GM21528 (cell line): ENCODE measurements around the gene BTD.

Experiments used
- ATAC-seq: cut with Tn5 transposase; IDR thresholded peaks from one replicate; pipeline ENCODE4 v1.9.1; 2021; ENCODE audit warnings: mild to moderate bottlenecking, moderate library complexity; ENCODE audit not compliant: unreplicated experiment, low FRiP score

The BTD gene

DNA sequence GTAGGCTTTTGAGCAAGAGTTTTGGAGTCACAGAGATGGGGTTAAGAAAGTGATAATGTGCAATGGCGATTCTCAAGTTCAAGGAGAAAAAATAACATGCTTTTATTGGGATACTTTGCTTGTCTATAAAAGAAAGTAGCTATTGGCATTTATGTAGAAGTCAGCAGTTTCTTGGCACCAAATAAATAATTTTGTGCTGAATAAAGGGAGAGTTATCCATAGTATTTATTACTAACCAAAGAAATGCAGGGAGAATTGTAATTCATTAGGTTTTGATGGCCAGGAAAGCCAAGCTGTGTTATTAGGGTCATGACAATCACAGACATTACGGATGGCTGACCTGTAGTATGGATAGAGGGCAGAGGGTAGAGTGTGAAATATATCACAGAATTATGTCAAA is 33.1 kb downstream of the BTD start:
- no peak for ATAC-seq

GRCh38 chr3:15635121-15635661 is 33.6 kb downstream of the BTD start:
- no peak for ATAC-seq

DNA sequence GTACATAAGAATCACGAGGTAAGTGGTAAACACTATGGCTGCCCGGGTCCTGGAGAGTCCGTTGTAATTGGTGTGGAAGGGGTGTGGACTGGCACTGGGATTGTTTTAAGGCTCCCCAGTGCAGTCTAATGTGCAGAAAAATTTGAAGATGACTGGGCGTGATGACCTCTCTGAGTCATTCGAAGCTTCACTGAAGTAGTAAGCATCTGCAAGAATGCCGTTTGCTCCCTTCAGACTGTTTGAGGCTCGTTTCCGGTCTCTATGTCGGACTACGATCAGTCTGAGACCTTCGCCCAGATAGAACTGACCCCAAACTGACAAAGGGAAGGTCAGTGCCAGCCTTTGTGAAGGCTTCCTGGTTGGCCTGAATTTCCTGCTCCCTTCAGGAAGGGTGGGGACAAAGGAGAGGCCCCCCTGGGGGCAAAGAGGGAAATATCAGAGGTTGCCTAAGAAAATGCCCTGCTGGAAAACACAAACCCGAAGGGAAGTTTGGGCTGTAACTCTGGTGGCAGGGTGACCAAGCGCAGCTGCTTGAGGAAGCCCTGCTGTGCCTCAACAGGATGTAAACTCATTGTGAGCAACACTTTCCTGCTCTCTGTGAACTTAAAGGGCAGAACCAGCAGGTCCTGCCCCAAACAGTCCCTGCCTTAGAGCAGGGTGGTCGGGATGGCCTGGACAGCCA is 34.6 kb downstream of the BTD start:
- ATAC-seq = no peak

DNA sequence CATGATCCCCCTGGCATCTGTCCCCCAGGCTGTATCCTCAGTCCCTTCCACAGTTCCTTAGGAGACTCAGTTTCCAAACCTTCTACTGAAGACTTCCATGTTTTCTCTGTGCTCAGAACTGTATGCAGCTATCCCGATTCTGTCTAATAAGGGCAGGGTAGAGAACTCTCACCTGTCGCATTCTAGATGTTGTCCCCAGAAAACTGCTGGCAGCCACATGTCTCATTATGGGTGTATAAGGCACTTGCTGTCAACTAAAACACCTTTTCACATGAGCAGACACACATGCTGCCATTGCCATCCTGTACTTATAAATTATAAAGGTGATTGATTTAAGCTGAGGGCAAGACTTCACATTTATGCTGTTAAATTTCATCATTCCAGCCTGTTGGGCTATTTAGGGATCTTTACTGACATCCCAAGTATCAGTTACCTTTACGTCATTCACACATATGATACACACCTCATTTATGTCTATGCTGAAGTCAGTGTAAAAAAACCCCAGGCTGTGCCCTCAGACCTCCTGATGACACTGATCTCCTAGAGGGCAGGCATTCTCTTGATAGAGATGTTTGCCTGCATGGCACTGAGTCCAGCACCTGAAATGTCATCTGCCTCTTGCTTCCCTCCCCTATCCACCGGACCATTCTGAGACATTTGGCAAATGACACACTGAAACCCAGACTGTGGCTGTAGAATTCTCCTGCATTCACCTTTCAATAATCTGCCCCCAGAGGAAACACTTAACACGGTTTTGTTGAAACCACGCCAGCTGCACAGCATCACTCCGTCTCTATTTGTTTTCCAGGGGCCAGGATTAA is 35.8 kb downstream of the BTD start:
- no peak for ATAC-seq

- ATAC-seq = no peak
These were observed 36.8 kb downstream of the BTD start for GRCh38 chr3:15638193-15638890.

GRCh38 chr3:15638891-15639262 is 37.3 kb downstream of the BTD start:
- ATAC-seq = no peak

- no peak for ATAC-seq
These were observed 43.7 kb downstream of the BTD start for GRCh38 chr3:15645246-15645645.

DNA sequence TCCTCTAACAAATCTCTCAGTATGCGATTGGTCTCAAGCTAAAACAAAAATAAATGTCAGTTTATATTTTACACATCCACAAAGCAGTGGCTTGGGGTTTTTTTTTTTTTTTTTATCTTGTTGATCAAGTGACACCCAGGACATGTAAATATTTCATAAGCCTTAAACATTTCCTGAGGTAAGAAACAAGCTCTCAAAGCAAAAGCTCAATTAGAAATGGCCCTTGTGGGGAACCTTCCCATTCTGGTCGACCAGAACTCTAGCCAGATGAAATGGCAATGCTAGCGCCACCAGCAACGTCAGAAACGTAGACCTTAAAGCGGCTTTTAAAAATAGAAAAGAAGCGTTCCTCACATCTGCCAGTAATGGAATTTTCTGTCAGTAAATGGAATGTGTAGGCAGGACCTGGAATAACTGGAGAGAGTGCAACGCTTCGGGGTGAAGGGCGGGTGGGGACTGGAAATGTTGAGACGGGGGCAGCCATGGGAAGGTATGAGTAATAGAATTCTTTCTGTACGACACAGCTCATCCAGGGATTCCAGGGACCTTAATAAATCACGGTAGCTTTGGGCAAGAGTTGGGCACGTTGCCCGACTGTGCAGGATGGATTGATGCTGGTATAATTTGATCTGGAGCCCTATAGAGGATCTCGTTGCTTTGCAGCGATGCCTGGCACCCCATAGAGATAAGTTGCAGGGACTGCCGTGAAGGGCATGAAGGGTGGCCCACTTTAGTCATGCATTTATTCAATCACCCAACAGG is 44.4 kb downstream of the BTD start:
- no peak for ATAC-seq

GRCh38 chr3:15646851-15647511 is 45.4 kb downstream of the BTD start:
- ATAC-seq = peak; percentile 22

DNA sequence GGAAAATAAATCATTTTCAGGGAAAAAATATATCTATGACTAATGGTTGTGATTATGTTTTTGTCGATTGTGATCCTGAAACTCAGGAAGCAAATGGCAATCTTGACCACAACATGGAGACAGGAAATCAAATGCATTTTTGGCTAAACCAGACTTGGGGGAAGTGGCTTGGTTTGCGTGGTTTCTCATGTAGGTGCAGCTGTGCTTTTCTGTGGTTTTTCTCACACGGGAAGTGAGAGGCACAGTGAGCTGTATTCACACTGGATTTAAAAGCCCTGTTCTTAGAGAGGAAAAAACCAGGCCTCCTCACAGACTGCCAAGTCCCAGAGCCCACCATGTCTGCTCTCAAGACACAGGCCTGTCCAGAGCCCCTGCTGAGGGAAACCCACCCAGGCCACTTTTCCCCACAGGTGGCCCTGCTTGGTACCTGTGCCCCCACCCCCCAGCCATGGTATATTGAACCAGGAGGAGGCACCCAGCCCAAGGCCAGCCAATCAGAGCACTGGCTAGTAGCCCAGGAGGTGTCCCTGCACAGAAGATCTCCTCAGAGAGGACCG is 46.1 kb downstream of the BTD start:
- peak; percentile 92 for ATAC-seq

DNA sequence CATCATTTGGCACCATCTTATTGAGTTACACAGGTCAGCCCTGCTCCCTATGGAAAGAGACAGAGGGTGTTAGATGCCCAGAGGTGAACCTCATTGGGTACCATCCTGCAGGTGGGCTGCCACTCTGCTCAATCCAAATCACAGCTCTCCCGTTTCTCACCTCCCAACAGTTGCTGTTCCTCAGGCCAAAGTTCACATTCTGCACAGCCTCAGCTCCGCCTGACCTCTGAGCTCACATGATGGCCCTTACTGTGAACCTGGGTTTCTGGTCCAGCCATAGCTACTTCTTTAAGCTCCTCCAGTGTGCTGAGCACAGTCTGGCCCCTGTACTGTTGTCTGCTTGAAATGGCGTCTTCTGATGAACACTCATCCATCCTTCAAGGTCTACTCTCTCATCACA is 47.8 kb downstream of the BTD start:
- ATAC-seq = no peak

DNA sequence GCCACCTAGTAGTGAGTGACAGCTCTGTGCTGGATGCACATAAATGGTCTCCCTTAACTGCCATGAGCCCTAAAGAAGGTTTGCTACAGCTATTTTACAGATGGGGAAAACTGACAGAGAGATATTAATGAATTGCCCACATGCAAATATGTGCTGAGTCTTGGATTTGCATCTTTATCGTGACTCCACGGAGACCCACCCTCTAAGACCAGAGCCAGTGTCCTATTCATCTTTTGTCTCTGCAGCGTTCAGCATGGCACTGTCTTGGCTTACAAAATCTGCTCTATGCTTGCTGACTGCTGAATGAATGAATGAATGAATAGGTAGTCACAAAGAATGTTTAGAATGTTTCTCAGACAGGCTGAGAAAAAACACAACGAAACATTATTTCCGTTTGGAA is 48.3 kb downstream of the BTD start:
- no peak for ATAC-seq

- ATAC-seq = no peak
These were observed 49.9 kb downstream of the BTD start for GRCh38 chr3:15651396-15651795.

DNA sequence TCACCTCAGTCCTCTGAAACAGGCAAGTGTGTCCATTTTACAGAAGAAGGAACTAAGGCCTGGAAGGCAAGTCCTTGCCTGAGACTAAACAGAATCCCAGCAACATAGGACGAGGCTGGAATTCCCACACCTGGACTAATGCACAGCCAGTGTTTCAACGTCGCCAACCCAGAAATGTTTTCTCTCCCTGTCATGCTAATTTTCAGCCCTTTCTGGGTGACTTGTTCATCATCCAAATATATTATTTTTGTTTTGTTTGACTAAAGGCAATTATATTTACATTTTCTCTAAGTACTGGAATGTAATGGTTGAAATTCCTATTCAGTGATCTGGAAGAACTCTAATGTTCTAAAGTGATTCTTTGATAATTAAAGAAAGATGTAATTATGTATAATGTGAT is 51.8 kb downstream of the BTD start:
- no peak for ATAC-seq

GRCh38 chr3:15654127-15654526 is 52.6 kb downstream of the BTD start:
- no peak for ATAC-seq

GRCh38 chr3:15654891-15655290 is 53.3 kb downstream of the BTD start:
- ATAC-seq = no peak

DNA sequence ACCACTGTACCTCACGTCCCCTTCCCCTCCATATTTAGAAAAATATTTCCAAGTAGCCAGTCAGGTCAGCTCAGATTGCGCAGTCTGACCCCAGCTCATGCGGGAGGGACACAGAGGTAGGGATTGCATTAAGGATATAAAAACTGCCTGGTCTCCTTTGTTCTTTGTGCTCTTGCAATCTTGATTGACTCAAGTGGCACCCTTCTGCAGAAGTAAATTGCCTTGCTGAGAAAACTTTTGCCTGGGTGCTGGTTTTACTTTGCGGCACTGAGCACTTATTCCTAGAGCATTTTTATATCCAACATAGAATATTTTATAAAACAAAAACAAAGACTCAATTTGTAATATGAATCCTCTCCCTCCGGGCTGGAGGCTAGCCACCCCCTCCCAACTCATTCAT is 54.8 kb downstream of the BTD start:
- ATAC-seq = no peak

DNA sequence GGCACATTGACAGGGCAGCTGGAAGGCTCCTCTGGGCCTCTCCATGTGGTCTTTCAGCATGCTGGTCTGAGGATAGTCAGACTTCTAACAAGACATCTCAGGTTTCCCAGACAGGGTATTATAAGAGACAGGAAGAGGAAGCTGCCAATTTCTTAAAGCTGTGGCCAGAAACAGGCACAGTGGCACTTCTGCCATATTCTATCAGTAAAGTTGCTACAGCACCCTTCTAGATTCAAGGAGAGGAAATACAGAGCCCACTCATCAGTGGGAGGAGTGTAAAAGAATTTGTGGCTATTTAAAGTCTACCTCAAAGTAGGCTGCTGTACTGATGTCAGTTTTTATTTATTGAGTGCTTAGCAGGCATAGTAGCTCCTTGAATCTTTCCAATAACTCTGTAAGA is 55.5 kb downstream of the BTD start:
- no peak for ATAC-seq

GRCh38 chr3:15659254-15659975 is 57.9 kb downstream of the BTD start:
- ATAC-seq = no peak
